ENCODE data around the gene EPN2.
A peak's percentile ranks its signal among the peaks of the same experiment; 100 is the strongest.

Gene EPN2

GRCh38 chr17:19238167-19238505 lies 970 bp downstream of the EPN2 start:
- peak in 8 of 56 donors; percentile 27 to 58 (median 47) for DNase-seq

GRCh38 chr17:19239544-19239943 lies 2.4 kb downstream of the EPN2 start:
- peak in 4 of 56 donors; percentile 15 to 36 (median 30) for DNase-seq

GRCh38 chr17:19242323-19242722 lies 5.2 kb downstream of the EPN2 start:
- DNase-seq, result no peak

- DNase-seq, result no peak
Observed at GRCh38 chr17:19242926-19243325, 5.8 kb downstream of the EPN2 start.

- no peak for DNase-seq
Observed at GRCh38 chr17:19243838-19244237, 6.7 kb downstream of the EPN2 start.

- DNase-seq, result no peak
Observed at GRCh38 chr17:19244357-19244756, 7.2 kb downstream of the EPN2 start.

GRCh38 chr17:19244781-19245180 lies 7.6 kb downstream of the EPN2 start:
- DNase-seq, result no peak

- no peak for DNase-seq
Observed at GRCh38 chr17:19247473-19247872, 10.3 kb downstream of the EPN2 start.

GRCh38 chr17:19248151-19248927 lies 11.2 kb downstream of the EPN2 start:
- peak in 1 of 56 donors; percentile 33 for DNase-seq

- peak in 20 of 56 donors; percentile 32 to 74 (median 50) for DNase-seq
Observed at GRCh38 chr17:19248928-19249574, 11.9 kb downstream of the EPN2 start.

- no peak for DNase-seq
Observed at GRCh38 chr17:19249681-19250080, 12.5 kb downstream of the EPN2 start.

- DNase-seq, result peak in 51 of 56 donors; percentile 43 to 92 (median 74)
Observed at GRCh38 chr17:19250421-19251173, 13.4 kb downstream of the EPN2 start.

GRCh38 chr17:19253112-19253511 lies 15.9 kb downstream of the EPN2 start:
- no peak for DNase-seq

- DNase-seq, result no peak
Observed at GRCh38 chr17:19254651-19255050, 17.5 kb downstream of the EPN2 start.

GRCh38 chr17:19255279-19255678 lies 18.1 kb downstream of the EPN2 start:
- no peak for DNase-seq

GRCh38 chr17:19258371-19258770 lies 21.2 kb downstream of the EPN2 start:
- DNase-seq, result no peak

- DNase-seq, result peak in 1 of 56 donors; percentile 24
Observed at GRCh38 chr17:19260958-19261357, 23.8 kb downstream of the EPN2 start.

- no peak for DNase-seq
Observed at GRCh38 chr17:19261426-19261825, 24.3 kb downstream of the EPN2 start.

GRCh38 chr17:19262650-19263631 lies 25.8 kb downstream of the EPN2 start:
- no peak for DNase-seq

- DNase-seq, result peak in 2 of 56 donors; percentile 29 to 34
Observed at GRCh38 chr17:19263641-19264051, 26.5 kb downstream of the EPN2 start.

GRCh38 chr17:19264268-19264667 lies 27.1 kb downstream of the EPN2 start:
- no peak for DNase-seq

Measured in nucleus accumbens (tissue), 56 donors.